Effector memory CD8-positive, alpha-beta T cell (primary cell): ENCODE measurements around the gene UGGT2.
"Not testable (repeated sequence)": the region's sequence is repeated elsewhere in the genome, so short reads cannot be mapped to it uniquely, and the experiment has no call there.

ENCODE experiments used
- ATAC-seq: fragments of 150-1000 bp; cut with Tn5 transposase; replicated peaks from 2 replicates; pipeline ENCODE4 v1.10.0; 2021; ENCODE audit warnings: mild to moderate bottlenecking, moderate library complexity
- DNase-seq, 3 experiments: peaks; one replicate each; pipeline ENCODE4 v3.0.0; 2021
- H3K27ac Mint-ChIP-seq, 2 donors: one replicate each; pipeline ENCODE4 v1.8.0; 2022; ENCODE audit warnings: mild to moderate bottlenecking in 2 of 2, mixed read lengths in 2 of 2, moderate library complexity in 2 of 2
- H3K27me3 Mint-ChIP-seq, 2 donors: one replicate each; pipeline ENCODE4 v1.8.0; 2022; ENCODE audit warnings: mixed read lengths in 2 of 2
- H3K36me3 Mint-ChIP-seq: one replicate; pipeline ENCODE4 v1.8.0; 2022; ENCODE audit warnings: mild to moderate bottlenecking, moderate library complexity, mixed read lengths; ENCODE audit not compliant: insufficient read depth
- H3K4me1 Mint-ChIP-seq, 2 donors: one replicate each; pipeline ENCODE4 v1.8.0; 2022; ENCODE audit warnings: low read depth in 2 of 2, mixed read lengths in 2 of 2
- H3K4me3 Mint-ChIP-seq, 2 donors: one replicate each; pipeline ENCODE4 v1.8.0; 2022; ENCODE audit warnings: mild to moderate bottlenecking in 2 of 2, mixed read lengths in 2 of 2, moderate library complexity in 2 of 2
- H3K9me3 Mint-ChIP-seq, 2 donors: one replicate each; pipeline ENCODE4 v1.8.0; 2022; ENCODE audit warnings: mixed read lengths in 2 of 2

The UGGT2 gene

DNA sequence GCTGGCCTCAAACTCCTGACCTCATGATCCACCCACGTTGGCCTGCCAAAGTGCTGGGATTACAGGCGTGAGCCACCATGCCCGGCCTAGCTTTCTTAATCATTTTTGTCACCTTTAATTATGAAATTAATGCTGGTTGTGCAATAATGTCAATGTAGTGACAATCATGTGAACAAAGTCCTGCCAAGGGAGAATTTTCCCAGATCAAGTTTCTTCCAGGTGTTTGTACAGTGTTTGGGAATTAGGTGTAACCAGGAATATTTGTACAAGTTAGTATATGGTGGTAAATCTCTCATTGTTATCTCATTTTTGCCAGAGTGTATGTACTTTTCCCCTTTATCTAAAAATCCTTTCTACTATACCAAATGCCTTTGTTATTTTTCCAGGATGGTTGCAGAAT, 171.1 kb downstream of the UGGT2 start:
- peaks cover 0 to 16% of the 10 kb centered on the region in 2 donors for H3K27me3 Mint-ChIP-seq
- no peaks in the 10 kb centered on the region for H3K36me3 Mint-ChIP-seq
- no peaks in the 10 kb centered on the region for H3K4me1 Mint-ChIP-seq
- ATAC-seq (no peak), DNase-seq (no peak)
- H3K9me3 Mint-ChIP-seq, result no peaks in the 10 kb centered on the region
- no peak overlapping the region for H3K4me3 Mint-ChIP-seq
- no peak overlapping the region for H3K27ac Mint-ChIP-seq

DNA sequence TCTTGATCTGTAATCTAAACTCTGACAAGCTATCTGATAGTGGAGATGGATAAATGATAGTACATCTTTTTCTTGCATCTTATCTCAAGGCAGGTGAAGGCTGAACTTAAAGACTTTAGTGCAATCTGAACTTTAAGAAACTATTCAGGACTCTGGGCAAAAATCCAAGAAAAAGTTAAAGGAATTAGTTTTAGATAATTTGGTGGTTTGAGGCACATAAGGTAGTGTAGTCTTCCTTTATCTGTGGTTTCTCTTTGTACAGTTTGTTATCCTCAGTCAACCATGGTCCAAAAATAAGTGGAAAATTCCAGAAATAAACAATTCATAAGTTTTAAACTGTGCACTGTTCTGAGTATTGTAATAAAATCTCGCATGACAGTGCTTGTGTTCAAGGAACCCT, 172.9 kb downstream of the UGGT2 start:
- DNase-seq (no peak), ATAC-seq (no peak)
- H3K9me3 Mint-ChIP-seq, result no peaks in the 10 kb centered on the region
- peaks cover 0 to 16% of the 10 kb centered on the region in 2 donors for H3K27me3 Mint-ChIP-seq
- no peak overlapping the region for H3K4me3 Mint-ChIP-seq
- H3K36me3 Mint-ChIP-seq, result no peaks in the 10 kb centered on the region
- H3K27ac Mint-ChIP-seq, result no peak overlapping the region
- H3K4me1 Mint-ChIP-seq, result no peaks in the 10 kb centered on the region

DNA sequence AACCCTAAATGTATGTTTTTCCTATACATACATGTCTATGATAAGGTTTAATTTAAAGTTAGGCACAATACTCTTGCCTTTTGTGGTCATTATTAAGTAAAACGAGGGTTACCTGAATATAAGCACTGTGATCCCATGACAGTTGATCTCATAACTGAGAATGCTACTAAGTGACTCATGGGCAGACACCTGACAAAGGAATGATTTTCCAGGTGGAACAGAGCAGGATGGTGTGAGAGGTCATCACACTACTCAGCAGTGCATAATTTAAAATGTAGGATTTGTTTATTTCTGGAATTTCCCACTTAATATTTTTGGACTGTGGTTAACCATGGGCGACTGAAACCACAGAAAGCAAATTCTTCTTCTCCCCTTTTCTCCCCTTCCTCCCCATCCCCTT, 178.9 kb downstream of the UGGT2 start:
- no peak for DNase-seq
- no peaks in the 10 kb centered on the region for H3K9me3 Mint-ChIP-seq

DNA sequence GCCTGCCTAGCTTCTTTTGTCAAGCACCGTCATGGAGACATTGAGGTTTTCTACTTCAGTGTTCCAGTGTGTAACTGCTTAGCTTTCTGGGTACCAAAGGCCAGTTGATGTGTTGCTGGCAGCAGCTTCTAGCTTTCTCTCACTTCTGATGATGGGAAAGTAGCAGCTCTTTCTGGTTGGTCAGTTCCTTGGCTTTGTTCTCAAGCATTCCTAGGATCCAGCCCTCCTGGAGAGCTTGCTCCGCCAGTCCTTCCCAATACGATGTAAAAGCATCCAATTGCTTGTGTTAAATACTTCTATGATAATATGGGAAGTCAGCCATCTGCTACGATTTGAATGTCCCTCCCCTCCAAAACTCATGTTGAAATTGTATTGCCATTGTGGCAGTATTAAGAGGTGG, 182.8 kb downstream of the UGGT2 start:
- Mint-ChIP-seq H3K36me3 (peaks cover 4% of the 10 kb centered on the region), H3K9me3 (no peaks in the 10 kb centered on the region)
- ATAC-seq, result no peak

More for the DNA sequence above, 178.9 kb downstream of the UGGT2 start:
- no peak for ATAC-seq
- Mint-ChIP-seq H3K36me3 (peaks cover 4% of the 10 kb centered on the region), H3K4me3 (no peak overlapping the region), H3K27me3 (peaks cover 7 to 26% of the 10 kb centered on the region in 2 donors), H3K4me1 (no peaks in the 10 kb centered on the region), H3K27ac (no peak overlapping the region)

DNA sequence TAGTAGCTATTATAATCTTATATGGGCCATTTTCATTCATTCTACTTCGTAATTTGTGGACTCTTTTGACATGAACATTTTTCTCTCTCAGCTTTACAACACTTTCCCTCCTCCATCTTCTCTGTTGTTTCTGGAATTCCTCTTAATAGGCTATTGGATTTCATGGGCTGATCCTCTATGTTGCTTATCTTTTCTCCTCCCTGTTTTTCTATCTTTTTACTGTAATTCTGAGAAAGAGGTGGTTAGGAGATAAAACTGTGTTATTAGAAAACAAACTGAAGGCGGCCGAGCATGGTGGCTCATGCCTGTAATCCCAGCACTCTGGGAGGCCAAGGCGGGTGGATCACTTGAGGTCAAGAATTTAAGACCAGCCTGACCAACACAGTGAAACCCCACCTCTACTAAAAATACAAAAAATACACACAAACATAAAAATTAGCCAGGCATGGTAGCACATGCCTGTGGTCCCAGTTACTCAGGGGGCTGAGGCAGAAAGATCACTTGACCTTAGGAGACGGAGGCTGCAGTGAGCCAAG, 188.1 kb downstream of the UGGT2 start:
- ATAC-seq, result no peak
- H3K9me3 Mint-ChIP-seq, result no peaks in the 10 kb centered on the region
- no peak for DNase-seq

More for the DNA sequence above, 182.8 kb downstream of the UGGT2 start:
- Mint-ChIP-seq H3K4me1 (no peaks in the 10 kb centered on the region), H3K27me3 (peaks cover 14 to 26% of the 10 kb centered on the region in 2 donors), H3K4me3 (no peak overlapping the region), H3K27ac (no peak overlapping the region)
- DNase-seq, result no peak

DNA sequence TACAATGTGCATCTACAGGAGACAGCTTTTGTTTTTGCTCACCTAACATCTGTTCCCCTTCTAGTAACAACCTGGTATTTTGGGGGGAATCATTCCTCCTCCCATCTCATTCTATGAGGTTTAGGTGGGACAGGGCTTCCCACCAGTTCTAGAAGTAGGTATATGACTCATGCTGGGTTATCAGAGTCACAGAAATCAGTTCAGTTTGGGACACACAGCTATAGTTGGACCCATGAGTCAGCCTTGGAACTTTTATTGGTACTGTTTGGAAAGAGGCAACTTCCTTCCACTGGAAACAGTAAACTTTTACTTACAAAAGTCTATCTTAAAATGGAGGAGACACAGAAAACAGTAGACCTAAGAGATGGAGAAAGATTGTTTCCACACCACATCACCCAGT, 190.8 kb downstream of the UGGT2 start:
- no peak for DNase-seq
- Mint-ChIP-seq H3K36me3 (no peaks in the 10 kb centered on the region), H3K27ac (no peak overlapping the region), H3K4me1 (no peaks in the 10 kb centered on the region), H3K27me3 (peaks cover 9 to 12% of the 10 kb centered on the region in 2 donors), H3K4me3 (no peak overlapping the region), H3K9me3 (no peaks in the 10 kb centered on the region)
- no peak for ATAC-seq

More for the DNA sequence above, 188.1 kb downstream of the UGGT2 start:
- Mint-ChIP-seq H3K27ac (no peak overlapping the region), H3K36me3 (no peaks in the 10 kb centered on the region), H3K4me1 (no peaks in the 10 kb centered on the region), H3K4me3 (no peak overlapping the region), H3K27me3 (peaks cover 0 to 7% of the 10 kb centered on the region in 2 donors)

DNA sequence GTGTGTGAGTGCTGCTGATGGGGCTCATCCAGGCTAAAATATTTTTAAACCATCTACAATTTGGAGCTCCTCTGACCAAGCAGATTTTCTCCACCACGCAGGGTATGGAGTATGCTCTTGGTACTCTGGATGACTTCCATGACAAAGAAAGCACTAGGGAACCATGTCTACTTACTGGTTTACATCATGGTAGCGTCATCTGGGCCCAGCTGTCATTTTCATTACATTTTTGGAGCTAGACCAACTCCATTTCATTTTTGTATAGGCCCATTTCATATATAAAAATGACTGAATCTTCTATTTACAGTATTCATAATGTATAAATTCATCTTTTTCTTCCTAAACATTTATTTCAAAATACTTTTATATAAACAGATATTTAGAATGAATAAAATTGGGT, 191.9 kb downstream of the UGGT2 start:
- Mint-ChIP-seq H3K4me1 (no peaks in the 10 kb centered on the region), H3K36me3 (no peaks in the 10 kb centered on the region)
- no peak for ATAC-seq

DNA sequence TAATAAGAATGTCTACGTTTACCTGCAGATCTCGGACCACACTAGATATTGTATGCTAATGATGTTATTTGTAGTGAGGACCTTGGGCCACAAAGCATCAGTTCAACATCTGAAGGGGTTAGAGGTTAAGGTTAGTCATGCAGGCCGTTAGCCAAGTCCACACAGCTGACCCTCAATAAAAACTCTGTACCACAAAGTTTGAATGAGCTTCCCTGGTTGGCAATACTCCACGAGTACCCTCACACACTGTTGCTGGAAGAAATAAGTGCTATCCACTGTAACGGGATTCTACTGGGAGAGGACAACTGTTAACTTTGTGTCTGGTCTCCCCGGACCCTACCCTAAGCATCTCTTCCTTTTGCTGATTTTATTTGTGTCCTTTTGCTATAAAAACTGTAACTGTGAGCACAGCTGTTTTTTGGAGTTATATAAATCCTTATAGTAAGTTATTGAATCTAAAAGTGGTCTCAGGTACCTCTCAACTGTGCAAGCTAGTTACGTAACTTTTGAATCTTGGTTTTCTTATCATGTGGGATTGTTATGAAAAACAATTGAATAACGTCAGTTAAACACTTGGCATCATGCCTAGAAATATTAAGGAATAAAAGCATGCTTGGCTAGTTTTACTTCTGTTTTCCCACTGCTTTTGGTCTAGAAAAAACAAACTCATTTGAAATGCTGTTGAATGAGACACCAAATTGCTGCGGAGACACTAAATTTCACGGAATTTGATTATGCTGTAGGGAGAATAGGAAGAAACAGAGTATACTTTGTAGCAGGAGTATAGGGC, 194.7 kb downstream of the UGGT2 start:
- no peaks in the 10 kb centered on the region for H3K9me3 Mint-ChIP-seq
- no peak for ATAC-seq
- no peaks in the 10 kb centered on the region for H3K4me1 Mint-ChIP-seq
- no peak overlapping the region for H3K4me3 Mint-ChIP-seq
- peaks cover 6 to 9% of the 10 kb centered on the region in 2 donors for H3K27me3 Mint-ChIP-seq
- no peak for DNase-seq
- H3K27ac Mint-ChIP-seq, result no peak overlapping the region
- H3K36me3 Mint-ChIP-seq, result no peaks in the 10 kb centered on the region

More for the DNA sequence above, 191.9 kb downstream of the UGGT2 start:
- Mint-ChIP-seq H3K4me3 (no peak overlapping the region), H3K27me3 (peaks cover 9 to 12% of the 10 kb centered on the region in 2 donors), H3K27ac (no peak overlapping the region), H3K9me3 (no peaks in the 10 kb centered on the region)
- no peak for DNase-seq

DNA sequence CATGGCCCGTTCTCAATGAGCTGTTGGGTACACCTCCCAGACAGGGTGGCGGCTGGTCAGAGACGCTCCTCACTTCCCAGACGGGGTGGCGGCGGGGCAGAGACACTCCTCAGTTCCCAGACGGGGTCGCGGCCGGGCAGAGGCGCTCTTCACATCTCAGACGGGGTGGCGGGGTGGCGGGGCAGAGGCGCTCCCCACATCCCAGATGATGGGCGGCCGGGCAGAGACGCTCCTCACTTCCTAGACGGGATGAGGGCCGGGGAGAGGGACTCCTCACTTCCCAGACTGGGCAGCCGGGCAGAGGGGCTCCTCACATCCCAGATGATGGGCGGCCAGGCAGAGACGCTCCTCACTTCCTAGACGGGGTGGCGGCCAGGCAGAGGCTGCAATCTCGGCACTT, 207.5 kb downstream of the UGGT2 start:
- not testable (repeated sequence) for H3K27ac Mint-ChIP-seq, ATAC-seq, H3K9me3 Mint-ChIP-seq, H3K36me3 Mint-ChIP-seq, H3K4me3 Mint-ChIP-seq, DNase-seq, H3K4me1 Mint-ChIP-seq
- H3K27me3 Mint-ChIP-seq, result peaks cover 1 to 23% of the 10 kb centered on the region in 2 donors

DNA sequence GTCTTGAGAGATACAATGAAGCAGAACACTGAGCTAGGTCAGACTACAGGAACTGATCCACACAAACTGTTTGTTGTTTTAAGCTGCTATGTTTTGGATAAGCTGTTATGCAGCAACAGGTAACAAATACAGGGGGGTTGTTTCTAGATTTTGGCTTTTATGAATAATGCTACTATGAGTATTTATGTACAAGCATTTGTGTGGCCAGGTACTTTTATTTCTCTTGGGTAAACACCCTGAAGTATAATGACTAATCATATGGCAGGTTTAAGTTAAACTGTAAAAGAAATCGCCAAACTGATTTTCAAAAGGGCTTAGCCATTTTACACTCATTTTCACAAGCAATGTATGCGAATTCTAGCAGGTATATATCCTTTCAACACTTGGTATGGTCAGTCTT, 210.3 kb downstream of the UGGT2 start:
- Mint-ChIP-seq H3K27me3 (peaks cover 12 to 19% of the 10 kb centered on the region in 2 donors), H3K9me3 (no peaks in the 10 kb centered on the region), H3K27ac (no peak overlapping the region), H3K36me3 (no peaks in the 10 kb centered on the region), H3K4me1 (no peaks in the 10 kb centered on the region), H3K4me3 (no peak overlapping the region)
- ATAC-seq, result no peak
- no peak for DNase-seq

DNA sequence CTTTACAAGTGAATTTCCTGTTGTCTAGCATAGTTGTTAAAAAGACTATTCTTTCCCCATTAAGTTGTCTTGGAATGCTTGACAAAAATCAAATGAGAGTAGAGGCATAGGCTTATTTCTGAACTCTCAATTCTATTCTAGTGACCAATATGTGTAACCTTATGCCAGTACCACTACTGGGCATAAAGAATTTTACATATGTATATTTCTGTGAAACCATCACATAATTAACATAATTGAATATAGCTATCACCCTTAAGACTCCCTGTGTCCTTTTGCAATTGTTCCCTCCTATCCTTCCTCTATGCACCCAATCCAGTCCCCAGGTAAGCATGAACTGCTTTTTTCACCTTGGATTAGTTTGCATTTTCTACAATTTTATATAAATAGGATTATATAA, 211.3 kb downstream of the UGGT2 start:
- Mint-ChIP-seq H3K27ac (no peak overlapping the region), H3K36me3 (no peaks in the 10 kb centered on the region), H3K9me3 (no peaks in the 10 kb centered on the region), H3K4me1 (no peaks in the 10 kb centered on the region), H3K27me3 (peaks cover 15 to 19% of the 10 kb centered on the region in 2 donors), H3K4me3 (no peak overlapping the region)
- ATAC-seq (no peak), DNase-seq (no peak)

DNA sequence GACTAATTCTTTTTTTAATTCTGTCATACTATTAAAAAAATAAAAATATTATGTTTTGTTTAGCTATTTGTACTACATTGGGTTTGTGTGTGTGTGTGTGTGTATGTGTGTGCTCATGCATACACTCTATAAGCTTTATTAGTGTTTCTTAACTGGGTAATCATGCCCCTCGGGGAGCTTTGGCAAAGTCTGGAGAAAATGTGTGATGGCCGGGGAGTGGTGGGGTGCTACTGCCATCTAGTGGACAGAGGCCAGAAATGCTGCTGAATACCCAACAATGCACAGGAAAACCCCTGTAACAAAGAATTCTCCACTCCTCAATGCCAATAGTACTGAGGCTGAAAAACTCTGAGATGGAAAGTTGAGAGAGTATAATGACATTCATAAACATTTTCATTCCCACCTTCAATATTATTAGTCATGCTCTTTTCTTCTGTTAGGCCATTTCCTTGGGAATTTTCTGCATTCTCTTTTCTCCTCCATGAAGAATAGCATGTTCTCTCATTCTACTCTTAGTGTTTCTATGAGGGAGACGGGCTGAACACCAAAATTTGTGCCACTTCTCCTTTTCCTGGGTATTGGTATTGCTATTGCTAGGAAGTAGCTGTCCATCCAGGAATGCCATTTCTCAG, 219.0 kb downstream of the UGGT2 start:
- ATAC-seq (peak; percentile 74), DNase-seq (peak; percentile 49 to 63 (median 53))
- no peaks in the 10 kb centered on the region for H3K36me3 Mint-ChIP-seq
- peaks cover 0 to 1% of the 10 kb centered on the region in 2 donors for H3K4me1 Mint-ChIP-seq
- H3K9me3 Mint-ChIP-seq, result no peaks in the 10 kb centered on the region
- no peak overlapping the region for H3K4me3 Mint-ChIP-seq
- H3K27me3 Mint-ChIP-seq, result peaks cover 13 to 23% of the 10 kb centered on the region in 2 donors
- H3K27ac Mint-ChIP-seq, result no peak overlapping the region

DNA sequence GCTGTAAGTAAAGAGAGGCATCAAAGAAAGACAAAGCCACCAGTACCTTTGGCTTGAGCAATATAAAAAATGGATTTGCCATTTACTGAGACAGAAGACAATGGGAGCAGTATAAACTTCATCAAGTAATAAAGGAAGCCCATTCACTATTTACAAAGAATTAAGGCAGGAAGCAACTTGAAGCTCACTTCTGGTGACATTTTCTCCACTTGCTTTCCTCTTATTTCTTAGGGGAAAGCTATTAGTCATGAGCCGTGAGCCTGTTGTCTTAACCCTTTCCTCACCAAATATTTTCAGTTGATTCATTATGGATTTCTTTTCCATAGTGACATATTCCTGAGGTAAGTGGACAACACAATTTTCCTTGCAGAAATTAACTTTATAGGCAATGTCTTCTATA, 219.5 kb downstream of the UGGT2 start:
- no peak for ATAC-seq
- Mint-ChIP-seq H3K4me3 (no peak overlapping the region), H3K9me3 (no peaks in the 10 kb centered on the region), H3K4me1 (peaks cover 0 to 1% of the 10 kb centered on the region in 2 donors), H3K27me3 (peaks cover 18 to 23% of the 10 kb centered on the region in 2 donors), H3K36me3 (no peaks in the 10 kb centered on the region), H3K27ac (no peak overlapping the region)
- no peak for DNase-seq

DNA sequence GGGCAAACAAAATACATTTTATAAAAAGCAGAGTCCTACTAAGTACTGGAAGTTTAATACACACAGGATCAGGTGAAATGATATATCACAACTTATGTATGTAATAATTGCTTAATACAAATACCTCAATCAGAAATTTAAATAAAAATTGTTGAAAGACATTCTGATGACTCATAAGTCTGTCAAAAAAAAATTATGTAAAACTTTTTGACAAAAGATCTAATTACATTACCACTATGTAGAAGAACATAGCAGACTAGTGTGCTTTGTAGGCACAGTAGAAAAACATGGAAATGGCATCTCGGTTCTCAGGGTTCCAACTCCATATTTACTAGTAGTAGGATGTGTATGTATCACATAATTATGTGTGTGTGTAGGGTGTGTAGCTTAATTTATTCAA, 220.1 kb downstream of the UGGT2 start:
- Mint-ChIP-seq H3K27ac (no peak overlapping the region), H3K27me3 (peaks cover 24 to 28% of the 10 kb centered on the region in 2 donors), H3K9me3 (no peaks in the 10 kb centered on the region), H3K36me3 (no peaks in the 10 kb centered on the region), H3K4me1 (peaks cover 0 to 1% of the 10 kb centered on the region in 2 donors), H3K4me3 (no peak overlapping the region)
- DNase-seq, result no peak
- no peak for ATAC-seq
